G401.6 (cell line): ENCODE results near the gene ZNF2.
A peak's percentile ranks its signal among the peaks of the same experiment; 100 is the strongest.

ENCODE experiments used
- FAIRE-seq: peaks from 2 replicates; lab custom pipeline; 2012; peaks lifted over from hg19 to GRCh38; lab: Jason Lieb, UNC

Gene ZNF2

DNA sequence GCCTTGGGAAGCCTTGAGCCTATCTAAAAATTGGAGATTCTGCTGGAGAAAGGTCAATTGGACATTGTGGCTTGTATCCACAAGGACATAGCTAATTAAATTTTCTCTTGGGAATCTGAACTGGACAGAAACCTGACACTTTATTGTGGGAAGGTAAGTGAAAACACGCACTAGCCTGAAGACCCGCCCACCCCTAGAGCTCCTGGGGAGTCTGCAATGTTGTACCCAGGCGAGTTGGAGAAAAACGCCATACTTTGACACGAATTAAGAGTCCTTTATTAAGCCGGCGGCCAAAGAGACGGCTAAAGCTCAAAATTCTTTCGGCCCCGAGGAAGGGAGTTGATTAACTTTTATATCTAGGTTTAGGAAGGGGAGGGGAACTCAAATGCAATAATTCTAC is 40.5 kb downstream of the ZNF2 start:
- no peak for FAIRE-seq

DNA sequence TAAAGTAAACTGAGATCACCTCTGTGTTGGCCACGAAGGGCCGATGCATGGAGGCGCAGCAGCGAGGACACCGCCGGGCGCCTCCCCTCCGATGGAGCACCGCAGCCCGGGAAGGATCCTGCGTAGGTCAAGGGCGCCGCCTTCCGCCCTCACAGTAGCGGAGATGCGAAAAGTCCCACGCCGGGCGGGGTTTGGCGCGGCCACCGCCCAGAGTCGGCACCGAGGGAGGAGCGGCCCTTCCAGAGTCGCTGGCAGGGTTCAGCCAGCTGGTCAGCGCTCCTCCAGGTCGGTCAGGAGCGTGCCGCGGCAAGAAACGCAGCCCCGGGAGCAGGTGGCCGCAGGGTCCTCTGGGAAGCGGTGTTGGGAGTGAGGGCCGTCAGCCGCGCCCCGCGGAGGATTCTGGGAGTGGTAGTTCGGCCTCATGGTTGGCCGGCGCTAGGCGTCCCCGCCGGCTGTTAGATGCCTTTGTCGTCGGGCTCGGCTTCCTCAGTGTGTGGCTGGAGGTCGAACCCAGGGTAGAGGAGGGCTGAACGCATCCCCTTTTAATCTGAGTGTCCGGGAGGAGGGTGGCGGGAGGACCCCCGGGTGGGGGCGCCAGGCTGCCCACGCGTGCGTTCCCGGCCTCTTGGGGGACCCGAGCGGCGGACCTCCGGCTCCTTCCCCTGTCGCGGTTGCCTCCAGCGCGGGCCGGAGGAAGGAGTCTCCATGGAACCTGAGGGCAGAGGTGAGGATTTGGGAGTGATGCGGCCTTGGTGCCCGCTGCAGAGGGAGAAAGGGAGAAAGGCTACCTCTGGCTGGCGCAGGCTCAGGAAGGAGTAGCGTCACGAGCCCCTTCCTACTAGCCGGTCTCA is 41.7 kb downstream of the ZNF2 start, which contains the start of gene ZNF892:
TSS of gene ZNF892 (plus strand) at position 411 of the 851 bp plus-strand sequence. CDS start at position 706, 295 bp downstream.
- peak; percentile 33 for FAIRE-seq

DNA sequence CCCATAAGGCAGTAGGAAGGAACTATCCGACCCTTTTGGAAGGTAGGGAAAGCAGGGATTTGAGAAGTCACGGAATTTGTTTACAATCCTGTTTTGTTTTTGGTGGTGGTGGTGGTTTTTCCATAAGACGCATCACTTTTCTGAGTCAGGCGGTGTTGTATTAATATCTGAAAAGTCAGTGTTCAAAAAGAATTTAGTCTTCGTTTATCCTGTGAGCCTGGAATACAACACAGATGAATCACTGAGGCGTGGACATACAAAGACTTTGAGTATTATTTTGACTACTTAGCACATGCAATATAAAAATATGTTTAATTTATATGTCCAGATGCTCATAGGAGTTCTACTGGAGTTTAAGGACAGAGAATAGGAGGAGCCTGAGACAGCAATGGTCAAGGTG is 42.5 kb downstream of the ZNF2 start:
- no peak for FAIRE-seq

DNA sequence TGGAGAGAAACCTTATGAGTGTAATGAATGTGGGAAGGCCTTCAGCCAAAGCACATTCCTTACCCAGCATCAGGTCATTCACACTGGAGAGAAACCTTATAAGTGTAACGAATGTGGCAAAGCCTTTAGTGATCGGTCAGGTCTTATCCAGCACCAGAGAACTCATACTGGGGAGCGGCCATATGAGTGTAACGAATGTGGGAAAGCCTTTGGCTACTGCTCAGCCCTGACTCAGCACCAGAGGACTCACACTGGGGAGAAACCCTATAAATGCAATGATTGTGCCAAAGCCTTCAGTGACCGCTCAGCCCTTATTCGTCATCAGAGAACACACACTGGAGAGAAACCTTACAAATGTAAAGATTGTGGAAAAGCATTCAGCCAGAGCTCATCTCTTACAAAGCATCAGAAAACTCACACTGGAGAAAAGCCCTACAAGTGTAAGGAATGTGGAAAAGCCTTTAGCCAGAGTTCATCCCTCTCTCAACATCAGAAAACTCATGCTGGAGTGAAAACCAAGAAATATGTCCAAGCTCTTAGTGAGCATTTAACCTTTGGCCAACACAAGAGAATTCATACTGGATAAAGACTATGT is 49.5 kb downstream of the ZNF2 start:
- no peak for FAIRE-seq

DNA sequence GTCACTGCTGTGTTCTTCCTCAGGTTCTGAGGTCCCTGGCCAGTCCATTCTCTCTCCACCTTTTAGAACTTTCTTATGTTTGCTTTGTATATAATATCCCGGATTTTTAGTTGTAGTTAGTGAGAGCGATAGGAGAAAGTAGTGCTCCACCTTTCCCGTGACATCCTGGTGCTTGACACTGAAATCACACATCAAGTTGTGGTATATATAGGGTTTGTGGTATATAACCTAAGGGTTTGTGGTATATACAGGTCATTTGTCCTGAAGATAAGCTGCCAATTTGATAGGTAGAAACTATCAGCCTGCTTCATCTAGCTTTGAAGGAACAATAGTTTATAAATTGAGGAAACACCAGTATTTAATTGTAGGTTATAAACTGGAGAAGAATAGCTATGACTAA is 54.8 kb downstream of the ZNF2 start:
- FAIRE-seq, result no peak

DNA sequence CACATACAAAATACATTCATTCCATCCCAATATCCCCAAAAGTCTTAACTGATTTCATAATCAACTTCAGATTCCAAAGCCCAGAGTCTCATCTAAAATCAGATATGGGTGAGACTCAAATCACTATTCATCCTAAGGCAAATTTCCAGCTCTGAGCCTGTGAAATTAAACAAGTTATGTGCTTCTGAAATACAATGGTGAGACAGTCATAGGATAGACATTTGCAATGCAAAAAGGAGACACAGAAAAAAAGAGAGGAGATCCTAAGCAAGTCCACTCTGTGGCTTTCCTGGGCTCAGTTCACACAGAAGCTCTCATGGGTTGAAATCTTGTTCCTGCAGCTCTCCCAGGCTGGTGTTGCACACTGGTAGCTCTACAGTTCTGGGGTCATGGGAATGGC is 60.0 kb downstream of the ZNF2 start:
- no peak for FAIRE-seq

DNA sequence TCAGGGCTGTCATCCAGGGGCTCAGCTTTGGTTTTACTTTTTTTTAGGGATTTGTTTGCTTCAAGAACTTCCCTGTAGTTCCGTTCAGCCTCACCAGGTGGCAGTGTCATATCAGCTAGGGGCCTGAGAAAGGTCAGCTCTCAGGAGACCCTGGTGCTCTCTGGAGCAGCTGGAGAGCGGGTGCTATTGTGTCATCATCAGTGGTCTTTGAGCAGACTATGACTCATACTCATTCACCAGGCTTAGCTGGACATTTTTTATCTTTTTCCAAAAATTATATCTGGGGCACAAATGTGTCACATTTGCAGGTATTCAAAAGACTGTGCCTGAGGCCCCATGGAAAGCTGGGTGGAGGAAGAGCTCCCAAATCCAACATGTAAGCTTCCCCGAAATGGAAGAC is 66.1 kb downstream of the ZNF2 start:
- no peak for FAIRE-seq

DNA sequence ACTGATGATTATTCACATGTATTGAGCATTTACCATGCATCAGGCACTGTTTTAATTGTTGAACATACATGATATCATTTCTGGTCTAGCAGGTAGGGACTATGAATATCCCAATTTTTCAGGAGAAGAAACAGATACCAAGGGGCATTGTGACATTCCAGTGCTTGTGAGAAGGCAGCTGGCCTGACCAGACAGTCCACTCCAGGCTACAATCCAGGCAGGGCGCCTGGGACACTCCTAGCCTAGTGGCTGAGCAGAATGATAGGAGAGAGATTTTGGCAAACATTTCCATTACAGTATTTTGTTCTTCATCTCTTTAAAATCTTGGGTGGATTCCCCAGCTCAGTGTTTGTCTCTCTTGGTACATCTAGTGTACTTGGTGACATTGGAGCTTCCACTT is 66.6 kb downstream of the ZNF2 start:
- FAIRE-seq, result no peak
